ENCODE results near the gene SPINK1. TPM values are rescaled to one million over a fixed set of nuclear protein-coding genes. Genes with fewer than 3 reads are reported as not detected.
A peak's percentile ranks its signal among the peaks of the same experiment; 100 is the strongest.
"Not testable (repeated sequence)": the region's sequence is repeated elsewhere in the genome, so short reads cannot be mapped to it uniquely, and the experiment has no call there.

Gene SPINK1
- total and polyA plus RNA-seq, 2 of the 13 experiments (the other 11 are each of a cell fraction or from before 2014, with no cell fraction given) = 14.7 to 17.1 TPM

DNA sequence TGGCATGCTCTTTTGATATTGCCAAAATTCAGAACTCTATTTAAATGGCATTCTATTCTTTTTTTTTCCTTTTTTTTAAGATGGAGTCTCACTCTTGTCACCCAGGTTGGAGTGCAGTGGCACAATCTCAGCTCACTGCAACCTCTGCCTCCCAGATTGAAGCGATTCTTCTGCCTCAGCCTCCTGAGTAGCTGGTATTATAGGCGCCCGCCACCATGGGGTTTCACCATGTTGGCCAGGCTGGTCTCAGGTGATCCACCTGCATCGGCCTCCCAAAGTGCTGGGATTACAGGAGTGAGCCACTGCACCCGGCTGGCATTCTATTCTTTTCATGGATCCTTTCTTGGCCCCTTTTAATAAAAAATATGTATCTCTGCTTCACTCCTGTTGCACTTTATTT is 4.5 kb downstream of the SPINK1 start:
- CTCF ChIA-PET (ENCODE audit: low intra/inter-chr PET ratio, low total read pairs); FAIRE-seq; H3K9ac ChIP-seq (ENCODE audit: insufficient read depth, low read depth, low read length); DNase-seq (ENCODE audit: low spot score); H3K4me3 ChIP-seq (replicated peaks in 1 of 3; ENCODE audit: insufficient read depth in 1 of 3, low read depth in 2 of 3, low read length in 3 of 3); H3K9me3 ChIP-seq (ENCODE audit: low read length); H3K36me3 ChIP-seq (replicated peaks in 1 of 2; ENCODE audit: control insufficient read depth in 1 of 2, insufficient read depth in 2 of 2, low read length in 2 of 2); H4K20me1 ChIP-seq (ENCODE audit: insufficient read depth, low read length); BruUV-seq (replicated peaks); intact Hi-C loops (cut with micrococcal nuclease; ENCODE audit: unreplicated experiment); H3K4me2 ChIP-seq (ENCODE audit: low read depth, low read length); H3K27ac ChIP-seq (ENCODE audit: extremely low read length, insufficient read depth, low read length); in situ Hi-C loops (cut with HindIII; ENCODE audit: extremely low pct_ligation_motif_present, low pct_unique_long_range_greater_than_20kb); H2AFZ ChIP-seq (ENCODE audit: low read length); H3K79me2 ChIP-seq (ENCODE audit: insufficient read depth, low read length); ATAC-seq: not testable (repeated sequence)
- Histone ChIP-seq H3K4me1 (ENCODE audit: insufficient read depth, low read length) (peaks cover 27% of the 10 kb centered on the region), H3K27me3 (ENCODE audit: control insufficient read depth in 1 of 2, insufficient read depth in 2 of 2, low read length in 2 of 2) (peaks cover 0 to 26% of the 10 kb centered on the region in 2 experiments; a peak in 3 of 5 replicates)
- POLR2A ChIA-PET = interaction anchor here (1.6 kb wide), 1 partner anchor 11 kb away, joined by 5 read pairs; no protein-coding TSS in a partner anchor
- WGBS (ENCODE audit: low lambda C conversion rate) = 74% methylated on average over 5 of the region's 5 CpGs

DNA sequence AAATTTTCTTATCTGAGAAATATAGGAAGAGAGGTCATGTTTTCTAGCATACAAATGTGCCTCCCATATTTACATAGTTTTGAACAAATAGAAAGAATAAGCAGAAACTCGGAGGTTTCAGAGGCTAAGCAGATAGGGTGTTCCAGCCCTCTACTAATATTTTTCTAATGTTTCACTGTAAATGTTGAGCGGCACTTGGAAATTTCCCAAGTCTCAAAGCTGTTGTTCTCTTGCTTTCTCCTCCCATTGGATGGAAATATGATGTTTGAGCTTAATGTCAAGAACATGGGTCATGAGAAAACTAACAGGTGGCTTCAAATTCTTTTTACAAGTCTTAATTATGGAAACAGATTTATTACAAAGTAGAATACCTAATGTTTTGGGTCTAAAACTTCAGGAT is 5.1 kb downstream of the SPINK1 start:
- 8% methylated on average over 2 of the region's 2 CpGs for WGBS (ENCODE audit: low lambda C conversion rate)
- DNase-seq (ENCODE audit: low spot score) (no peak), FAIRE-seq (no peak), ATAC-seq (no peak)
- H3K4me1 ChIP-seq (ENCODE audit: insufficient read depth, low read length) = peaks cover 22% of the 10 kb centered on the region
- POLR2A ChIA-PET = interaction anchor here (1.6 kb wide), 1 partner anchor 12 kb away, joined by 5 read pairs; no protein-coding TSS in a partner anchor
- BruUV-seq (replicated peaks) = no TSS peak
- H2AFZ ChIP-seq (ENCODE audit: low read length) = no peak overlapping the region
- H4K20me1 ChIP-seq (ENCODE audit: insufficient read depth, low read length) = no peaks in the 10 kb centered on the region
- no peaks in the 10 kb centered on the region for H3K79me2 ChIP-seq (ENCODE audit: insufficient read depth, low read length)
- no peaks in the 10 kb centered on the region for H3K9me3 ChIP-seq (ENCODE audit: low read length)
- H3K4me3 ChIP-seq (replicated peaks in 1 of 3; ENCODE audit: insufficient read depth in 1 of 3, low read depth in 2 of 3, low read length in 3 of 3) = no peak overlapping the region
- TF ChIP-seq, protein P1, sequence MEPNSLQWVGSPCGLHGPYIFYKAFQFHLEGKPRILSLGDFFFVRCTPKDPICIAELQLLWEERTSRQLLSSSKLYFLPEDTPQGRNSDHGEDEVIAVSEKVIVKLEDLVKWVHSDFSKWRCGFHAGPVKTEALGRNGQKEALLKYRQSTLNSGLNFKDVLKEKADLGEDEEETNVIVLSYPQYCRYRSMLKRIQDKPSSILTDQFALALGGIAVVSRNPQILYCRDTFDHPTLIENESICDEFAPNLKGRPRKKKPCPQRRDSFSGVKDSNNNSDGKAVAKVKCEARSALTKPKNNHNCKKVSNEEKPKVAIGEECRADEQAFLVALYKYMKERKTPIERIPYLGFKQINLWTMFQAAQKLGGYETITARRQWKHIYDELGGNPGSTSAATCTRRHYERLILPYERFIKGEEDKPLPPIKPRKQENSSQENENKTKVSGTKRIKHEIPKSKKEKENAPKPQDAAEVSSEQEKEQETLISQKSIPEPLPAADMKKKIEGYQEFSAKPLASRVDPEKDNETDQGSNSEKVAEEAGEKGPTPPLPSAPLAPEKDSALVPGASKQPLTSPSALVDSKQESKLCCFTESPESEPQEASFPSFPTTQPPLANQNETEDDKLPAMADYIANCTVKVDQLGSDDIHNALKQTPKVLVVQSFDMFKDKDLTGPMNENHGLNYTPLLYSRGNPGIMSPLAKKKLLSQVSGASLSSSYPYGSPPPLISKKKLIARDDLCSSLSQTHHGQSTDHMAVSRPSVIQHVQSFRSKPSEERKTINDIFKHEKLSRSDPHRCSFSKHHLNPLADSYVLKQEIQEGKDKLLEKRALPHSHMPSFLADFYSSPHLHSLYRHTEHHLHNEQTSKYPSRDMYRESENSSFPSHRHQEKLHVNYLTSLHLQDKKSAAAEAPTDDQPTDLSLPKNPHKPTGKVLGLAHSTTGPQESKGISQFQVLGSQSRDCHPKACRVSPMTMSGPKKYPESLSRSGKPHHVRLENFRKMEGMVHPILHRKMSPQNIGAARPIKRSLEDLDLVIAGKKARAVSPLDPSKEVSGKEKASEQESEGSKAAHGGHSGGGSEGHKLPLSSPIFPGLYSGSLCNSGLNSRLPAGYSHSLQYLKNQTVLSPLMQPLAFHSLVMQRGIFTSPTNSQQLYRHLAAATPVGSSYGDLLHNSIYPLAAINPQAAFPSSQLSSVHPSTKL (CRISPR knock-in tag; IDR thresholded peaks at IDR 0.05) = peak; percentile 64; the same call in 1 of the 2 replicates
- TF ChIP-seq EP300 (IDR thresholded peaks at IDR 0.05; ENCODE audit: low read depth in 2 of 2, low read length in 2 of 2) (peak in 1 of 2 experiments; percentile 32; a peak in 1 of 4 replicates), EP300 (CRISPR knock-in tag; IDR thresholded peaks at IDR 0.05; ENCODE audit: borderline replicate concordance) (no peak), NR2F6 (IDR thresholded peaks at IDR 0.05) (0 out of 2 replicates have a peak, but pooled peaks have one; percentile 35), NR2F6 (CRISPR knock-in tag; IDR thresholded peaks at IDR 0.05) (no peak), RBFOX2 (IDR thresholded peaks at IDR 0.05; ENCODE audit: low read depth, low read length) (peak; percentile 50; the same call in 1 of the 2 replicates), RARA (CRISPR knock-in tag; IDR thresholded peaks at IDR 0.05) (peak; percentile 41; the same call in 1 of the 2 replicates), SOX13 (IDR thresholded peaks at IDR 0.05) (no peak), SOX13 (CRISPR knock-in tag; conservative IDR thresholded peaks at IDR 0.05 in 1 of 2, IDR thresholded peaks at IDR 0.05 in 1 of 2) (peak in 1 of 2 experiments; percentile 38; a peak in 1 of 4 replicates)
- TF ChIP-seq, protein P2, sequence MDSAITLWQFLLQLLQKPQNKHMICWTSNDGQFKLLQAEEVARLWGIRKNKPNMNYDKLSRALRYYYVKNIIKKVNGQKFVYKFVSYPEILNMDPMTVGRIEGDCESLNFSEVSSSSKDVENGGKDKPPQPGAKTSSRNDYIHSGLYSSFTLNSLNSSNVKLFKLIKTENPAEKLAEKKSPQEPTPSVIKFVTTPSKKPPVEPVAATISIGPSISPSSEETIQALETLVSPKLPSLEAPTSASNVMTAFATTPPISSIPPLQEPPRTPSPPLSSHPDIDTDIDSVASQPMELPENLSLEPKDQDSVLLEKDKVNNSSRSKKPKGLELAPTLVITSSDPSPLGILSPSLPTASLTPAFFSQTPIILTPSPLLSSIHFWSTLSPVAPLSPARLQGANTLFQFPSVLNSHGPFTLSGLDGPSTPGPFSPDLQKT (CRISPR knock-in tag; IDR thresholded peaks at IDR 0.05; ENCODE audit: borderline replicate concordance) = no peak
- TF ChIP-seq, protein P3, sequence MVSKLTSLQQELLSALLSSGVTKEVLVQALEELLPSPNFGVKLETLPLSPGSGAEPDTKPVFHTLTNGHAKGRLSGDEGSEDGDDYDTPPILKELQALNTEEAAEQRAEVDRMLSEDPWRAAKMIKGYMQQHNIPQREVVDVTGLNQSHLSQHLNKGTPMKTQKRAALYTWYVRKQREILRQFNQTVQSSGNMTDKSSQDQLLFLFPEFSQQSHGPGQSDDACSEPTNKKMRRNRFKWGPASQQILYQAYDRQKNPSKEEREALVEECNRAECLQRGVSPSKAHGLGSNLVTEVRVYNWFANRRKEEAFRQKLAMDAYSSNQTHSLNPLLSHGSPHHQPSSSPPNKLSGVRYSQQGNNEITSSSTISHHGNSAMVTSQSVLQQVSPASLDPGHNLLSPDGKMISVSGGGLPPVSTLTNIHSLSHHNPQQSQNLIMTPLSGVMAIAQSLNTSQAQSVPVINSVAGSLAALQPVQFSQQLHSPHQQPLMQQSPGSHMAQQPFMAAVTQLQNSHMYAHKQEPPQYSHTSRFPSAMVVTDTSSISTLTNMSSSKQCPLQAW (CRISPR knock-in tag; IDR thresholded peaks at IDR 0.05) = no peak
- H3K36me3 ChIP-seq (replicated peaks in 1 of 2; ENCODE audit: control insufficient read depth in 1 of 2, insufficient read depth in 2 of 2, low read length in 2 of 2) = no peaks in the 10 kb centered on the region
- H3K9ac ChIP-seq (ENCODE audit: insufficient read depth, low read depth, low read length) = no peak overlapping the region
- in situ Hi-C loops (cut with HindIII; ENCODE audit: extremely low pct_ligation_motif_present, low pct_unique_long_range_greater_than_20kb) = no loop called here
- CTCF ChIA-PET (ENCODE audit: low intra/inter-chr PET ratio, low total read pairs) = no interaction called here
- H3K27ac ChIP-seq (ENCODE audit: extremely low read length, insufficient read depth, low read length) = no peak overlapping the region
- H3K27me3 ChIP-seq (ENCODE audit: control insufficient read depth in 1 of 2, insufficient read depth in 2 of 2, low read length in 2 of 2) = peaks cover 0 to 20% of the 10 kb centered on the region in 2 experiments; a peak in 3 of 5 replicates
- intact Hi-C loops (cut with micrococcal nuclease; ENCODE audit: unreplicated experiment) = no loop called here
- no peak overlapping the region for H3K4me2 ChIP-seq (ENCODE audit: low read depth, low read length)

Data from HepG2 (cell line).